Coronary artery (tissue), 2 donors: ENCODE results near the gene PSPH.

ENCODE experiments used
- DNase-seq: peaks from one replicate; pipeline ENCODE4 v3.0.0-alpha.2; 2017; ENCODE audit warnings: low spot score
- H3K27ac ChIP-seq, 2 donors: fragments of 200-600 bp; sonication (generic); one replicate each; pipeline ENCODE4 v1.5.1; 2016 to 2019
- H3K4me3 ChIP-seq: fragments of 200-600 bp; sonication (generic); 2 replicates; pipeline ENCODE4 v1.5.1; 2016; ENCODE audit warnings: mild to moderate bottlenecking, moderate library complexity
- CTCF ChIP-seq: fragments of 200-600 bp; sonication (generic); IDR thresholded peaks from one replicate; pipeline ENCODE4 v1.5.1; 2019; ENCODE audit warnings: antibody characterized with exemption

Gene PSPH

GRCh38 chr7:55980266-55980665 lies 71.0 kb downstream of the PSPH start:
- DNase-seq = no peak
- no peak for TF ChIP-seq CTCF
- no peak overlapping the region for H3K27ac ChIP-seq

GRCh38 chr7:55977831-55978230 lies 73.4 kb downstream of the PSPH start:
- TF ChIP-seq CTCF = no peak
- no peak for DNase-seq
- H3K27ac ChIP-seq = no peak overlapping the region
- no peak overlapping the region for H3K4me3 ChIP-seq

More at GRCh38 chr7:55980266-55980665, 71.0 kb downstream of the PSPH start:
- H3K4me3 ChIP-seq = no peak overlapping the region

- DNase-seq = no peak
- no peak overlapping the region for H3K27ac ChIP-seq
- TF ChIP-seq CTCF = no peak
- no peak overlapping the region for H3K4me3 ChIP-seq
These were observed 75.1 kb downstream of the PSPH start for GRCh38 chr7:55975988-55976633.

- DNase-seq = no peak
- TF ChIP-seq CTCF = no peak
These were observed 77.4 kb downstream of the PSPH start for GRCh38 chr7:55973747-55974250.

GRCh38 chr7:55970978-55971377 lies 80.3 kb downstream of the PSPH start:
- no peak overlapping the region for H3K27ac ChIP-seq
- H3K4me3 ChIP-seq = no peak overlapping the region
- TF ChIP-seq CTCF = no peak
- no peak for DNase-seq

More at GRCh38 chr7:55973747-55974250, 77.4 kb downstream of the PSPH start:
- no peak overlapping the region for H3K27ac ChIP-seq
- no peak overlapping the region for H3K4me3 ChIP-seq

GRCh38 chr7:55970561-55970960 lies 80.7 kb downstream of the PSPH start:
- Histone ChIP-seq H3K4me3 (no peak overlapping the region), H3K27ac (no peak overlapping the region)
- TF ChIP-seq CTCF = no peak
- DNase-seq = no peak

GRCh38 chr7:55969391-55969790 lies 81.9 kb downstream of the PSPH start:
- no peak for TF ChIP-seq CTCF
- DNase-seq = no peak
- Histone ChIP-seq H3K27ac (no peak overlapping the region), H3K4me3 (no peak overlapping the region)
